CD4-positive, alpha-beta T cell treated with Interferon gamma for 1 hour (primary cell): ENCODE data around the gene KIAA1549.

Source experiments
- DNase-seq: peaks from one replicate; pipeline ENCODE4 v3.0.0-alpha.2; 2020

Gene KIAA1549

GRCh38 chr7:138974675-138975292 lies 6.4 kb downstream of the KIAA1549 start:
- DNase-seq = no peak

- DNase-seq = no peak
Measured at GRCh38 chr7:138974103-138974502, 7.1 kb downstream of the KIAA1549 start.

- no peak for DNase-seq
Measured at GRCh38 chr7:138970952-138971351, 10.2 kb downstream of the KIAA1549 start.

- no peak for DNase-seq
Measured at GRCh38 chr7:138970446-138970845, 10.7 kb downstream of the KIAA1549 start.

GRCh38 chr7:138967159-138967558 lies 14.0 kb downstream of the KIAA1549 start:
- DNase-seq = no peak

- no peak for DNase-seq
Measured at GRCh38 chr7:138964624-138965436, 16.4 kb downstream of the KIAA1549 start.

- DNase-seq = no peak
Measured at GRCh38 chr7:138963675-138964074, 17.5 kb downstream of the KIAA1549 start.

GRCh38 chr7:138962561-138963270 lies 18.5 kb downstream of the KIAA1549 start:
- no peak for DNase-seq

GRCh38 chr7:138961159-138961558 lies 20.0 kb downstream of the KIAA1549 start:
- no peak for DNase-seq

GRCh38 chr7:138958391-138958956 lies 22.7 kb downstream of the KIAA1549 start:
- no peak for DNase-seq

- no peak for DNase-seq
Measured at GRCh38 chr7:138957753-138958390, 23.3 kb downstream of the KIAA1549 start.

GRCh38 chr7:138957217-138957616 lies 24.0 kb downstream of the KIAA1549 start:
- no peak for DNase-seq

GRCh38 chr7:138954545-138955475 lies 26.4 kb downstream of the KIAA1549 start:
- no peak for DNase-seq

- DNase-seq = no peak
Measured at GRCh38 chr7:138952791-138953190, 28.4 kb downstream of the KIAA1549 start.

- no peak for DNase-seq
Measured at GRCh38 chr7:138951953-138952352, 29.2 kb downstream of the KIAA1549 start.

- DNase-seq = no peak
Measured at GRCh38 chr7:138949421-138950088, 31.6 kb downstream of the KIAA1549 start.

GRCh38 chr7:138948403-138948802 lies 32.8 kb downstream of the KIAA1549 start:
- DNase-seq = no peak

- DNase-seq = no peak
Measured at GRCh38 chr7:138945821-138946220, 35.4 kb downstream of the KIAA1549 start.

- DNase-seq = no peak
Measured at GRCh38 chr7:138945154-138945553, 36.0 kb downstream of the KIAA1549 start.

GRCh38 chr7:138944592-138944991 lies 36.6 kb downstream of the KIAA1549 start:
- no peak for DNase-seq

- DNase-seq = no peak
Measured at GRCh38 chr7:138943061-138943460, 38.1 kb downstream of the KIAA1549 start.
